ENCODE results near the gene BTBD8. TPM values are rescaled to one million over a fixed set of nuclear protein-coding genes. Genes with fewer than 3 reads are reported as not detected.

The BTBD8 gene
- total RNA-seq = 151 TPM

GRCh38 chr1:92080128-92080985, at the start of gene BTBD8:
Gene BTBD8 (plus strand): TSS chr1:92080345. CDS start chr1:92080572, 227 bp downstream.

GRCh38 chr1:92075311-92075710, 4.8 kb upstream of the BTBD8 start, which contains the start of gene SETSIP:
Gene SETSIP (minus strand): TSS chr1:92075411. CDS start chr1:92075411, 0 bp downstream.

GRCh38 chr1:92217721-92218120, 137.6 kb downstream of the BTBD8 start, which contains the start of gene C1orf146:
Gene C1orf146 (plus strand): TSS chr1:92217915. CDS start chr1:92231421, 13,506 bp downstream.

Other genes starting within 250 kb of the BTBD8 start
- gene TGFBR3, start 194.2 kb upstream of the BTBD8 start, total RNA-seq = 41.1 TPM
- gene BRDT, start 130.9 kb upstream of the BTBD8 start, total RNA-seq = not detected
- gene EPHX4, start 50.4 kb upstream of the BTBD8 start, total RNA-seq = 2.4 TPM
- gene SETSIP, start 4.9 kb upstream of the BTBD8 start, total RNA-seq = not detected
- not detected for gene C1orf146, start 137.6 kb downstream of the BTBD8 start, total RNA-seq
- gene GLMN, start 218.6 kb downstream of the BTBD8 start, total RNA-seq = 23.8 TPM
- 33.1 TPM for gene RPAP2, start 218.7 kb downstream of the BTBD8 start, total RNA-seq